Endodermal cell (in vitro differentiated cells): ENCODE data around the gene FGFR2. TPM values are rescaled to one million over a fixed set of nuclear protein-coding genes. Genes with fewer than 3 reads are reported as not detected.

Source experiments
- DNase-seq: peaks from one replicate; pipeline ENCODE4 v3.0.0-alpha.2; 2017
- H3K27ac ChIP-seq: 2 replicates; pipeline ENCODE4 v1.5.1; 2013; ENCODE audit warnings: mild to moderate bottlenecking, low read depth, low read length, moderate library complexity
- H3K27me3 ChIP-seq: 2 replicates; pipeline ENCODE4 v1.6.1; 2013; ENCODE audit warnings: mild to moderate bottlenecking, low read length, moderate library complexity; ENCODE audit not compliant: insufficient read depth, control insufficient read depth, poor library complexity, severe bottlenecking
- H3K36me3 ChIP-seq: 2 replicates; pipeline ENCODE4 v1.7.0; 2013; ENCODE audit warnings: mild to moderate bottlenecking, low read length, moderate library complexity; ENCODE audit not compliant: control insufficient read depth, insufficient read depth
- H3K4me1 ChIP-seq: one replicate; pipeline ENCODE4 v1.7.0; 2013; ENCODE audit warnings: low read length; ENCODE audit not compliant: control insufficient read depth, insufficient read depth
- H3K4me3 ChIP-seq: 2 replicates; pipeline ENCODE4 v1.5.1; 2013; ENCODE audit warnings: mild to moderate bottlenecking, low read length, moderate library complexity
- H3K9ac ChIP-seq: 2 replicates; pipeline ENCODE4 v1.6.1; 2013; ENCODE audit warnings: mild to moderate bottlenecking, low read length, moderate library complexity; ENCODE audit not compliant: poor library complexity, severe bottlenecking; ENCODE audit errors: extremely low read depth
- H3K9me3 ChIP-seq: 2 replicates; pipeline ENCODE4 v1.6.1; 2013; ENCODE audit warnings: mild to moderate bottlenecking, low read length, moderate library complexity; ENCODE audit not compliant: control insufficient read depth
- H3K27ac Mint-ChIP-seq: 2 replicates; pipeline ENCODE4 v1.8.0; 2020; ENCODE audit warnings: mixed read lengths
- H3K27me3 Mint-ChIP-seq: 2 replicates; pipeline ENCODE4 v1.8.0; 2021; ENCODE audit warnings: mild to moderate bottlenecking, mixed read lengths; ENCODE audit not compliant: insufficient read depth
- H3K36me3 Mint-ChIP-seq: 2 replicates; pipeline ENCODE4 v1.8.0; 2020; ENCODE audit warnings: low read depth, mixed read lengths
- H3K4me1 Mint-ChIP-seq: 2 replicates; pipeline ENCODE4 v1.8.0; 2020; ENCODE audit warnings: mixed read lengths
- H3K4me3 Mint-ChIP-seq: 2 replicates; pipeline ENCODE4 v1.8.0; 2020; ENCODE audit warnings: mild to moderate bottlenecking, moderate library complexity, mixed read lengths
- H3K9me3 Mint-ChIP-seq: 2 replicates; pipeline ENCODE4 v1.8.0; 2020; ENCODE audit warnings: mild to moderate bottlenecking, mixed read lengths
- CTCF ChIP-seq: fragments of 200-600 bp; sonication (generic); conservative IDR thresholded peaks from 2 replicates; pipeline ENCODE4 v1.5.0; 2021; ENCODE audit warnings: antibody characterized with exemption, mild to moderate bottlenecking
- WGBS, 2 experiments: methylation state at CpG; one replicate each; pipeline versions ENCODE4 v1.1.5 to v1.1.7; 2013; ENCODE audit warnings: missing lambda C conversion rate in 2 of 2, mixed read lengths in 1 of 2; ENCODE audit not compliant: insufficient coverage in 1 of 2, insufficient read length in 1 of 2; 5-methylcytosine and 5-hydroxymethylcytosine counted together
- total RNA-seq, 2 donors: library from RNA; stranded (reverse); fragmentation: NEBNext Ultra II Directional in 1 of 2; extraction: Animal tissue kit (Norgen Biotek cat#: 25700) in 1 of 2; gene quantifications; 2 replicates in 1 of 2; 3 replicates in 1 of 2; pipeline ENCODE4 v1.2.1, GENCODE V29; 2021

Gene FGFR2
- total RNA-seq, 2 donors from 2014 or later: 56.5 to 77.0 TPM

DNA sequence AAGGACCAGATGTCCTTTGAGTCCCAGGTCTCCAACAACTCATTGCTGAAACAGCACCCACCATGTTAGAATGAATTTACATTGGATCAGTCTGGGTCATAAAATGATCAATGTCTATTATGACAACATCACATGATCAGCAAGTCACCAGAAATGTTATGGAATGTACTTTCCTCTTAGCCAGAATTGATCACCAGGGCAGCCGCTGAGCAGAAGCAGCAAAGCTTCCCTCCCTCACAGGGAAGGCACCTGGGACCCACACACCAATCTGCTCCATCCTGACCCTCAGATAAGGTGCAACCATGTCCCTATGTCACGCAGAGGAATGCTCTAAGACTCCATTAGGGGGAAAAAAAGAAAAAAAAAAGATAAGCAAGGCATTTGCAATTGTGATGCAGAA lies 30.0 kb downstream of the FGFR2 start:
- DNase-seq: no peak
- Mint-ChIP-seq H3K27ac (no peak overlapping the region), H3K4me3 (no peak overlapping the region), H3K27me3 (no peaks in the 10 kb centered on the region), H3K36me3 (peaks cover 37% of the 10 kb centered on the region), H3K4me1 (peaks cover 40% of the 10 kb centered on the region), H3K9me3 (no peaks in the 10 kb centered on the region)
- WGBS, 2 experiments: 93 to 100% methylated on average over 1 to 2 of the region's 2 CpGs
- H3K36me3 ChIP-seq: peaks cover 16% of the 10 kb centered on the region
- H3K9ac ChIP-seq: no peak overlapping the region
- no peak for TF ChIP-seq CTCF
- no peaks in the 10 kb centered on the region for H3K9me3 ChIP-seq
- no peaks in the 10 kb centered on the region for H3K4me1 ChIP-seq
- H3K27ac ChIP-seq: peak overlapping the region; percentile 32
- no peaks in the 10 kb centered on the region for H3K27me3 ChIP-seq
- no peak overlapping the region for H3K4me3 ChIP-seq

DNA sequence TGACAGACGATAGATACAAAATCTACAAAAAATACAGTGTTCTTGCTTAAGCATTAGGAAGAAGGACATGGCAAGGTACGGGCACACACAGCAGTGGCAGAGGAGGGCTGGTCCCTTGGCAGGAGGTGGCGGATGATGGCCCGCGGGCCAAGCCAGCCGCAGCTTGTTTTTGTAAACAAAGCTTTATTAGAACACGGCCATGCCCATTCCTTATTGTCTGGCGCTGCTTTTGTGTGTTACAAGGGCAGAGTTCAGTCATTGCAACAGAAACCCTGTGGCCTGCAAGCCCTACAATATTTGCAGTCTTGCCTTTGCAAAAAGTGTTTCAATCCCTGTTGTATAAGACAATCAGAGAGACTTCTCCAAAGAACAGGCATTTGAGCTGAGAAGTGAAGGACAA lies 30.7 kb downstream of the FGFR2 start:
- WGBS, 2 experiments: 90 to 95% methylated on average over 7 to 8 of the region's 8 CpGs
- no peaks in the 10 kb centered on the region for H3K4me1 ChIP-seq
- H3K27ac Mint-ChIP-seq: no peak overlapping the region
- no peaks in the 10 kb centered on the region for H3K27me3 Mint-ChIP-seq
- no peaks in the 10 kb centered on the region for H3K9me3 Mint-ChIP-seq
- peaks cover 36% of the 10 kb centered on the region for H3K4me1 Mint-ChIP-seq
- no peak for TF ChIP-seq CTCF
- peak overlapping the region; percentile 32 for H3K27ac ChIP-seq
- H3K9ac ChIP-seq: no peak overlapping the region
- peaks cover 16% of the 10 kb centered on the region for H3K36me3 ChIP-seq
- no peak overlapping the region for H3K4me3 Mint-ChIP-seq
- H3K27me3 ChIP-seq: no peaks in the 10 kb centered on the region
- no peak overlapping the region for H3K4me3 ChIP-seq
- H3K9me3 ChIP-seq: no peaks in the 10 kb centered on the region
- peaks cover 40% of the 10 kb centered on the region for H3K36me3 Mint-ChIP-seq
- DNase-seq: no peak

DNA sequence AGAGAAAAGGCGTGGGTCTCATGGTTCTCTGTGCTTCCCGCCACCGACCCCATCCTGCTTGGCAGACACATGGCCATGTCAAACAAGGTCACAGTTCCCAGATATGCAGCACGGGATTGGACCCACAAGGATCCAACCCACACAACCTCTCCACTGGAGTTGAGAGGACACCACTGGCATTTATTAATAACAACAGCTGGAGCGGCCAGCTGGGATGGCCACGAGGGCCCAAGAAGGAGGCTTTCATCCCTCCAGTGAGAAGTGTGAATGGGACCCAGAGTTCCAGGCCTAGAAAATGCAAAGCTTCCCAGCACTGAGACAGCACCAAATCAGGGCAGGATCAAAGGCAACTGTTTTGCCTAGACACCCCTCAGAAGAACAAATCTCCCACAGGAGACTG lies 31.5 kb downstream of the FGFR2 start:
- Histone ChIP-seq H3K27ac (no peak overlapping the region), H3K9me3 (no peaks in the 10 kb centered on the region), H3K4me3 (no peak overlapping the region), H3K9ac (no peak overlapping the region), H3K4me1 (no peaks in the 10 kb centered on the region), H3K36me3 (peaks cover 20% of the 10 kb centered on the region), H3K27me3 (no peaks in the 10 kb centered on the region)
- Mint-ChIP-seq H3K9me3 (no peaks in the 10 kb centered on the region), H3K4me1 (peaks cover 36% of the 10 kb centered on the region), H3K27ac (no peak overlapping the region), H3K36me3 (peaks cover 46% of the 10 kb centered on the region), H3K4me3 (no peak overlapping the region), H3K27me3 (no peaks in the 10 kb centered on the region)
- WGBS, 2 experiments: 92 to 100% methylated on average over 4 to 6 of the region's 6 CpGs
- no peak for DNase-seq
- TF ChIP-seq CTCF: no peak
